Left renal cortex interstitium (tissue), 4 donors: Measurements from ENCODE around the gene TATDN2. TPM values are rescaled to one million over a fixed set of nuclear protein-coding genes. Genes with fewer than 3 reads are reported as not detected.

Source experiments
- DNase-seq, 4 donors: peaks; one replicate each; pipeline ENCODE4 v3.0.0-alpha.2; 2013; ENCODE audit warnings: low read depth in 4 of 4, low spot score in 2 of 4, missing footprints in 1 of 4
- polyA plus RNA-seq, 4 donors: library from polyadenylated mRNA; unstranded; fragments of 120-200 nt; gene quantifications; one replicate each; pipeline ENCODE4 v1.2.1, GENCODE V29; 2013; ENCODE audit not compliant: insufficient read length in 4 of 4

The TATDN2 gene
- polyA plus RNA-seq, 4 donors: 33.7 to 36.5 (median 34.9) TPM

DNA sequence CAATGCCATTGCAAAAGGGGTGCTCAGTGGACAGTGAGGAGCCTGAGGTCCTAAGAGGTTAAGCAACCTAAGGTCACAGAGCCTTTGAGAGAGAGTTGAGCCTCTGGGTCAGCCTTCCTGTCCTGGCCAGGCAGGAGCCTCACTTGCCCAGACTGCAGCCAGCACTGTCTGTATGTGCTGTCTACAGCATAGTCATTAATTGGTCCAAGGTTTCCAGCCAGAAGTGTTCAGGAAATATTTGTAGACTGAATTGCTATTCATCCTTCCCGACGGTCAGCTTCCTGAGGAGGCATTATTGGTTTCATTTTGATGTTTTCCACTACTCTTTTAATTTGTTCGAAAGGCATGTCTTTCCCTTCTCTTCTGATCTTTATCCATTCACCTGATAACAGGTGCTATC lies 64.6 kb downstream of the TATDN2 start:
- DNase-seq: no peak

DNA sequence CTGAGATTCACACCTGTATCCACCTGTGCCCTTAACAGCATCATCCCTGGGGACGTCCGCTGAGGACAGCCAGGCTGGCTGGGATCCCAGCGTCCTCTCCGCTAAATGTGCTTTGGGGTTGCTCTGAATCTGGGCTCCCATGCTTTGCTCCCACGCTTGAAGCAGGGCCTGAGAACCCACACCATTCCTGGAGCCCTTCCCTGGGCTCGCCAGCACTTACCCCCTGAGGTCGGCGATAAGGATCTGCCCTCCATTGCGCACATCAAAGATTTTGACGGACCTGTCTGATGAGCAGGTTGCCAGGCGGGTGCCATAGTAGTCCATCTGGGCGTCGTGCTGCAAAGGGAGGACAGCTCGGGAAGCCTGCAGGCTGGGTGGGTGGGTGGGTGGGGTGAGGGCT lies 66.8 kb downstream of the TATDN2 start:
- DNase-seq: no peak

DNA sequence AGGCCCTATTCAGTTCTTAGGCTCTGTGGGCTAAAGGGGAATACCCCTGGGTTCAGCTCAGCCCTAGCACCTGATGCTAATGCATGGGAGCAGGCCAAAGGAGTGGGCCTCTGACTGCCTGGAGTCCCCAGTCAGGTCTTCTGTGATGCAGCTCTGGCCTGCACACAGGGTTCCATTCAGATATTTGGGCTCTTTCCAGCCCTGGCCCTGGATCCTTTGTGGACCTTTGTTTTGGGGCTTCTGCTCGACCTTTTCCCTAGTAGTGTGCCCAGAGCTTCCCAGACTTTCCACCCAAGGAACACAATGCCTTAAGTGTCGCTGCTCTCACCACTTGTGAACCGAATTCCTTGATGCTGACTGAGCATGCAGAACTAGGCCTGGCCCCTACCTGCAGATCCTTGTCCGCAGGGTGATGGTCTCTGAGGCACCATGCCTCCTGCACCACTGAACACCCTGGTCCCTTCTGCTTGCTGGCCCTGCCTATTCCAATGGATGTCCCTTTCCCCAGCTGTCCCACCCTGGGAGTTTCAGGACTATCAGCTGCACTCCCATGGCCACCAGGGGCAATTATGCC lies 67.6 kb downstream of the TATDN2 start:
- no peak for DNase-seq

DNA sequence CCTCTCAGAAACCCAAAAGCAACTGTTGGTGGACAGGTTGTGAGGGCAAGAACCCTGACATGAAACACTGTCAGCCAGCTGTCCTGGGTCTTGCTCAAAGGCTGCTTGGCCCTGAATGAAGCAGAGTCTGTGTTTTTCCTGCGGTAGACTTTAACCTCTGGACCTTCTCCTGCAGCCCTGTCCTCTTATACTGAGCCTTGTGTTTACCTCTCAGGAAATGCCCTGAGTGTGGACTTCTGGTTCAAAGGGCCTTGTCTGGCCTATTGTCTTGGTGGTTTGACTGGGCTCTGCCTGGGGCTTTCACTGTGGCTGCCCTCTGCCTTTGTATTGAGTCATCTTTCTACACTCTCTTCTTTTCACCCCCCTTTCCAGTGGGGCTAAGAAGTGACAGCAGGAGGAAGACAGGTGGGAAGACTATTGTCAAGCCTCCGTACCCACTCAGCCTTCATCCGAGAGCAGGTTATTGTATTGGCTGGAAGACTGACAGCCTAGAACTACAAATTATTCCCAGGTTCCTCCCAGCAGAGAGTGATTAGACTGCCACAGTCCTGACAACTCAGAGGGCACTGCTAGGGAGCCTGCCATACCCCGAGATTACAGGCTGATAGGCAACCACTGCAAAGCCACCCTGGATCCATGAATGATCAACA lies 69.2 kb downstream of the TATDN2 start:
- DNase-seq: no peak

DNA sequence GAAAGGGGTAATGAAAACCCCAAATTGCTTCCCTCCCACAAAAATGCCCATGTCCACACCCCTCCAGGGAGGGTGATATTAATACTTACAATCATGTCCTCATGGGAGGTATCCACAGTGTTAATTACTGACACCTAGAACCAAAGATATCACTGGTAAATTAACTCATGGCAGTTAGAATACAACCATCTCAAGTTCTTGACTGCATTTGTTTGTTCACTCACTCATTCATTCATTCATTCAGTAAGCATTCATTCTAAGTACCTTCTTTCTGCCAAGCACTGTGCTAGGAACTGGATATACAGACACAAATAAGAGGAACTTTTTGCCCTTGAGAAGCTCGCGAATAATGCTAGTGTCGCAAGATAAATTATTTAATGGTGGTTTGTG lies 69.7 kb downstream of the TATDN2 start:
- no peak for DNase-seq

DNA sequence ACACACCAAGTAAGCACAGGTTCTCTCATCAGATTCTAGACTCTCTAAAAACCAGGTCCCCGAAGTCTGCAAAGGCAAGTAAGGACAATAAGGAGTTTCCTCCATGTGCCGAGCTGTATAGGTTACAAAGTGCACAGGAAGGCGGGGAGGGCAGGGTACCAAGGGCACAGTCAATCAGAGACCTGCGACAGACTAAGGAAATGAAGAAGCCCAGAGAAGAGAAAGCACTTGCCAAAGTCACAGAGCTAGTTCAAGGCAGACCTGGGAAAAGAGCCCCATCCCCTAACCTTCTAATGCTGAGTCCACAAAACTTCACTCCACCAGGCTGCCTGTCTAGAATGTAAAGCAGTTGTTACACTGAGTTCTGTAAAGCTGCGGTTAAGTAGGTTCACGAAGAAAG lies 71.0 kb downstream of the TATDN2 start:
- no peak for DNase-seq

DNA sequence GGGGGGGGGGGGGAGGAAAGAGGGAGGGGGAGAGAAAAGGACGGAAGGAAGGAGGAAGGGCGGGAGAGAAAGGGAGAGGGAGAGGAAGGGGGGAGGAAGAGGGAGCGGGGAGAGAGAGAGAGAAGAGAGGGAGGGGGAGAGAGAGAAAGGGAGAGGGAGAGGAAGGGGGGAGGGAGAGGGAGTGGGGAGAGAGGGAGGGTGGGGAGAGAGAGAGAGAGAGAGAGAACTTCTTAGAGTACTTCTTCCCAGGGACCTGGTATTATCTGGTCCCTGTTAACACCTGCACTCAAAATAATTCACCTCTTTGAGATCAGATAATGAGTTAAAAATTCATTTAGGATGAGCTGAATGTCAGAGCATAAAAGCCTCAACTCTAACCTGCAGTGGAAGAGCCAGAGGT lies 71.5 kb downstream of the TATDN2 start:
- no peak for DNase-seq

- no peak for DNase-seq
These were observed 72.0 kb downstream of the TATDN2 start for GRCh38 chr3:10320320-10320677.

DNA sequence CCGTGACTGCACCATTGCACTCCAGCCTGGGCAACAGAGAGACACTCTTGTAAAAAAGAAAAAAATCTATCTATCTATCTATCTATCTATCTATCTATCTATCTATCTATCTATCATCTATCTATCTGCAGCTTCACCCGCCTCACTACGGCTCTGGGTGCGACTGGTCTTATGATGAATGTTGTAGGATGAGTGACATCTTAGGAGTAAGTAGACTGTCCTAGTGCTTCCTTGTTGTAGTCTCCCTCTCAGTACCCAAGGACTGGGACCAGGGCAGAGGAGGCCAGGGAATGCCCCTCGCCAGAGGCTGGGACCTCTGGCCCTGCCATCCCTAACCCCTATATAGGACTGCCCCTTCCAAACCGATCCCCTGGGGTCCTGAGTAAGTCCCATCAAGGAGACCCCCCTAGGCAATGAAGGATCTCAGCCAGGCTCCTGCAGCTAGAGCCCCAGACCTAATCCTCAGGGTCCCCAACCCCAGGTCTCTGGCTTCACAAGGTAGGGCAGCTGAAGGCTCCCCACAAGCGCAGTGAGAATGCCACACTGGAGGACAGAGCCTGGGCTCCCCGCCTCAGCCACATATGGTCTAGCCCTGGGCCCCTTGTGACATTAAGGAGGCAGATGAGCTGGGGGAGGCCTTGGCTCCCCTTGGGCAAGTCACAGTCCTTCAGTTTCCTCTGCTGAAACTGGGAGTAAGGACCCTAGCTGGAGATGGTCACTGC lies 73.5 kb downstream of the TATDN2 start:
- DNase-seq: no peak

DNA sequence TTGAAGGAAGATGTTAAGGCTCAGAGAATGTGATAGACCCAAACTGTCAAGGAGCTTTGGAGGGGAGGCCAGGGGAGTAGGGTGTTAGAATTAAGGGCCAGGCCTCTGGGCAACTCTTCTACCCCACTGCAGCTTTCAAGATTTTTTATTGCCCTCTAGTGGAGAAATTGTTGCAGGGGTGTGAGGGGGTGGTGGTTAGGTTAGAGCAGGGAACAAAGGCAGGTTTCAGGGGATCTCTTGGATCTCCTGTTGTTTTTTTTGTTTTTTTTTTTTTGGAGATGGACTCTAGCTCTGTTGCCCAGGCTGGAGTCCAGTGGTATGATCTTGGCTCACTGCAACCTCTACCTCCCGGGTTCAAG lies 74.1 kb downstream of the TATDN2 start:
- no peak for DNase-seq

GRCh38 chr3:10327592-10327991 lies 79.3 kb downstream of the TATDN2 start:
- DNase-seq: no peak

- DNase-seq: no peak
These were observed 80.3 kb downstream of the TATDN2 start for GRCh38 chr3:10328460-10329071.

DNA sequence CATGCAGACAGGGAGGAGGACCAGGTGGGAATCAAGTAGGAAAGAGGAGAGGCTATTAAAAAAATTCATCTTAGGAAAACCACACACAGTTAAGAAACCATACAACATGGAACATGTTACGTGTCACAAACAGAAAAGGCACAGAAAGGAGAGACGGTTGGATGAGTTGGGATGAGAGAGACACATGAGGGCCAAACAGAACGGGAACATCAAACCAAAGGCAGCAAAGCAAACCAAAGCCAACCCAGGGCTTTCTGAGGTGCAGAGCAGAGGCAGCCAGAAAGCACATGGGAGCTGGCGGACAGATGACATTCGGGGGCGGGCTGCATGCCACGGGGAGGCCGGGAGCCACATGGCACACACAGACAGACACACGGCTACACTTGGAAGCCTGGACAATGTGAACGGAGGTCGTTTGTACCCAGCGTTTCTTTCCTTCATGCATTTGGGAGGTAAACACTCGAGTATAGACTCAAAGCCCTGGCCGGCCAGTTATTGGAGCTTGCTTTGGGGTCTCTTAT lies 81.3 kb downstream of the TATDN2 start:
- DNase-seq: no peak

DNA sequence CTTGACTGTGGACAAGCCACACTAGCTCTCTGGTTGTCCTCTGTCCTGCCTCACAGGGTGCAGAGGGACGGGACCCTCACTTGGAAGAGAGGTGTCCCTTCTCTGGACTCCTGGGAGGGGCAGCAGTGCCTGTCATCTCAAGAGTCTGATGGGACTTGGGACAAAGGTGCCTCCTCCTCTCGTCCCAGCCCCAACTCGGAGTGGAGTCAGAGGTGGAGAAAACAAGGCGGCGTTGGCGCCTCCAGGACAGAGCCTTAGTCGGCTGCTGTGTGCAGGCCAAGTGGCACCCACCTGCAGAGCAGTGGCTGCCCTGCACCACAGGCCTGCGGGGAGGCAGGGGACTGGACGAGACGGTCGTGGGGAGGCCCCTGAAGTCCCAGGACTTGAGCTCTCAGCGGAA lies 82.1 kb downstream of the TATDN2 start:
- no peak for DNase-seq

Other genes with a start within 250 kb of the TATDN2 start
- gene FANCD2, start 222.0 kb upstream of the TATDN2 start, polyA plus RNA-seq: 10 to 100 TPM; 16.2 to 25.6 (median 20.4) TPM
- under 1 TPM in 1 of 4 donors, not detected in 3; 0.27 TPM for gene FANCD2OS, start 140.2 kb upstream of the TATDN2 start, polyA plus RNA-seq
- 100 to 1,000 TPM; 179 to 228 (median 199) TPM for gene BRK1, start 132.8 kb upstream of the TATDN2 start, polyA plus RNA-seq
- gene VHL, start 106.7 kb upstream of the TATDN2 start, polyA plus RNA-seq: 10 to 100 TPM; 79.2 to 93.4 (median 79.4) TPM
- gene IRAK2, start 83.5 kb upstream of the TATDN2 start, polyA plus RNA-seq: 1 to 10 TPM in 1 of 4 donors, under 1 TPM in 3; 0.62 to 1.2 (median 0.86) TPM
- gene GHRL, start 44.5 kb downstream of the TATDN2 start, polyA plus RNA-seq: 1 to 10 TPM; 2.7 to 3.9 (median 3.3) TPM
- 100 to 1,000 TPM; 113 to 136 (median 125) TPM for gene SEC13, start 72.7 kb downstream of the TATDN2 start, polyA plus RNA-seq